COLO668 (cell line): ENCODE data around the gene ZCCHC17.
"Not testable (repeated sequence)": the region's sequence is repeated elsewhere in the genome, so short reads cannot be mapped to it uniquely, and the experiment has no call there.

ENCODE experiments used
- DNase-seq: peaks from one replicate; lab custom pipeline; 2025; ENCODE audit not compliant: unreplicated experiment; lab: John Stamatoyannopoulos, UW

ZCCHC17 gene

GRCh38 chr1:31296486-31297276 lies at the start of gene ZCCHC17, which contains the start of gene SNRNP40:
Gene ZCCHC17 (plus strand): TSS chr1:31297032. CDS start chr1:31310099, 13,067 bp downstream.
Gene SNRNP40 (minus strand): TSS chr1:31296788. CDS start chr1:31296751, 37 bp downstream.
- peak; percentile 98 for DNase-seq

- DNase-seq, result no peak
Measured at GRCh38 chr1:31248276-31248675, 48.6 kb upstream of the ZCCHC17 start.

- no peak for DNase-seq
Measured at GRCh38 chr1:31249854-31250253, 47.0 kb upstream of the ZCCHC17 start.

- DNase-seq, result no peak
Measured at GRCh38 chr1:31257213-31257612, 39.6 kb upstream of the ZCCHC17 start.

- no peak for DNase-seq
Measured at GRCh38 chr1:31258581-31258980, 38.3 kb upstream of the ZCCHC17 start.

- DNase-seq, result no peak
Measured at GRCh38 chr1:31259746-31260145, 37.1 kb upstream of the ZCCHC17 start.

GRCh38 chr1:31261916-31262315 lies 34.9 kb upstream of the ZCCHC17 start:
- DNase-seq, result no peak

- not testable (repeated sequence) for DNase-seq
Measured at GRCh38 chr1:31262393-31262792, 34.4 kb upstream of the ZCCHC17 start.

GRCh38 chr1:31263408-31263807 lies 33.4 kb upstream of the ZCCHC17 start:
- DNase-seq, result no peak

GRCh38 chr1:31264790-31265386 lies 31.9 kb upstream of the ZCCHC17 start:
- DNase-seq, result no peak

GRCh38 chr1:31266547-31266946 lies 30.3 kb upstream of the ZCCHC17 start:
- DNase-seq, result no peak

GRCh38 chr1:31272369-31272768 lies 24.5 kb upstream of the ZCCHC17 start:
- no peak for DNase-seq

- no peak for DNase-seq
Measured at GRCh38 chr1:31273619-31274018, 23.2 kb upstream of the ZCCHC17 start.

- DNase-seq, result not testable (repeated sequence)
Measured at GRCh38 chr1:31282426-31282825, 14.4 kb upstream of the ZCCHC17 start.

GRCh38 chr1:31287791-31288190 lies 9.0 kb upstream of the ZCCHC17 start:
- DNase-seq, result not testable (repeated sequence)

GRCh38 chr1:31289021-31289420 lies 7.8 kb upstream of the ZCCHC17 start:
- DNase-seq, result no peak

GRCh38 chr1:31295874-31296485 lies 852 bp upstream of the ZCCHC17 start:
- DNase-seq, result no peak

GRCh38 chr1:31297277-31298247 lies 730 bp downstream of the ZCCHC17 start:
- DNase-seq, result peak; percentile 33

- DNase-seq, result no peak
Measured at GRCh38 chr1:31299365-31299764, 2.5 kb downstream of the ZCCHC17 start.

- DNase-seq, result no peak
Measured at GRCh38 chr1:31300193-31300592, 3.4 kb downstream of the ZCCHC17 start.
